GM19023 (cell line): ENCODE results near the gene NNT.
"Not testable (repeated sequence)": the region's sequence is repeated elsewhere in the genome, so short reads cannot be mapped to it uniquely, and the experiment has no call there.

ENCODE experiments used
- ATAC-seq: cut with Tn5 transposase; IDR thresholded peaks from one replicate; pipeline ENCODE4 v1.9.1; 2021; ENCODE audit warnings: mild to moderate bottlenecking, moderate library complexity; ENCODE audit not compliant: unreplicated experiment

The NNT gene

DNA sequence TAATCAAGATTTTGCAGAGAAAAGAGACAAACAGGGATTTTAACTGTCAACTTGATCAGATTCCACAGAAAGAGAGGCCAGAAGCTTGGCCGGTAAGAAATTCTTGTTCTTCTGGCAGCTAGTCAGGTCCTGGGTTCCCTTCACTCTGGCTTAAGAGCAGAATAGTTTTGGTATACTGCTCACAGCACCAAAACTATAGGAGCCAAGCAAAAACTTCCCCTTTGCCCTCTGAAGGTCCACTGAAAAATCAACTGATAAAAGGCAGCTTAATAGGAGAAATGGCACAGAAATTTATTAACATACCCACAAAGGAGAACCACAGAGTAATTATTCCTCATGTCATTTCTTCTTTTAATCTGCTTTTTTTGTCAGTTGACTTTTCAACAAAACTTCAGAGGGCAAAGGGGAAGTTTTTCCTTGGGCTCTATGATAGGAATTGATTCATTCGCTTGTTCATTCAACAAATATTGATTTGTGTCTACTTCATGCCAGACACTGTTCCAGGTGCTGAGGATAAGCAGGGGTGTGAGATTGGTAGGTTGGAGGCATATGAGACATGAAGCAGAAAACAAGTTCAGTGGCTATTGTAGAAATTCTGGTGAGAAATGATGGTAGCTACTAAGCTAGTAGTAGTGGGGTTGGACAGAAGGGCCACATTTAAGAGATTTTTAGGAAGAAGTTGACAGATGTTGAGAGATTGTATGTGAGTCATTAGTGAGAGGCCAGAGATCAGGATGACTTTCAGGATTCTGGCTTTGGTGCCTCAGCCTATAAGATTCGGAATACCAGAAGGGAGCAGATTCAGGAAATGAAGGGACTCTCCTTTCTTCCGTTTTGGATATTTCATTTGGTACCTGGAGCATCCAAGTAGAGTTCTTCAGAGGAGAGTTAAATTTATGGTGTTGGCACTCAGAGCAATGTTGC, 20.6 kb upstream of the NNT start:
- no peak for ATAC-seq

GRCh38 chr5:43583724-43584123, 19.3 kb upstream of the NNT start:
- no peak for ATAC-seq

DNA sequence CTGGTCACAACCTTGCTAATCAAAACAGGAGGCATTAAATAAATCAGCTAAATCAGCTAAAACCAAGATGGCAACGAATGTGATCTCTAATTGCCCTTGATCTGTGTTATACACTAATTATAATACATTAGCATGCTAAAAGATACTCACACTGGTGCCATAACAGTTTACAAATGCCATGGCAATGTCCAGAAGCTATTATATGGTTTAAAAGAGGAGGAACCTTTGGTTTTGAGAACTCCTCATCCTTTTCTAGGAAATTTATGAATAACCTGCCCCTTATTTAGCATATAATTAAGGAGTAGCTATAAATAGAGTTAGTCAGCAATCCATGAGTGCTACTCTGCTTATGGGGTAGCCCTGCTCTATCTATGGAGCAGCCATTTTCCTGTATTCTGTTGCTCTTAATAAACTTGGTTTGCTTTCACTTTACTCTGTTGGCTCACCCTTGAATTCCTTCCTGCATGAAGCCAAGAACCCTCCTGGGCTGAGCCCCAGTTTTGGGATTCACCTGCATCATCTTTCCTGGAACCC, 18.7 kb upstream of the NNT start:
- no peak for ATAC-seq

DNA sequence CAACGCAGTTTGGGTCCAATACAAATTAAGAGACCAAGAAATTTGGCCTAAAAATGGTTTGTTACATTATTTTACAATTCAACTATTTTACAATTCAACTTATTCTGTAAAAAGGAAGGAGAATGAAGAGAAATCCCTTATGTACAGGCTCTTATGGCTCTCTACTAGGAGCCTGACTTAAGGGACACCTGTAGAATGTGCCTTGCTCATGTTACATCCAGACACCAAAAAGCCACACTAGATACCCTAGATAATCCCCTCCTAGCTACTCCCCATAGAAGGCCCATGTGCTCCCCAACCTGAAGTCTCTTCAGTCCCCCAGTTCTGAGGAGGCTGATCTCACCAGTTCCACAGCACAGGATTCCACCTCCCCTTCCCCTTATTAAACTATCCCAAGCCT, 14.1 kb upstream of the NNT start:
- ATAC-seq = no peak

DNA sequence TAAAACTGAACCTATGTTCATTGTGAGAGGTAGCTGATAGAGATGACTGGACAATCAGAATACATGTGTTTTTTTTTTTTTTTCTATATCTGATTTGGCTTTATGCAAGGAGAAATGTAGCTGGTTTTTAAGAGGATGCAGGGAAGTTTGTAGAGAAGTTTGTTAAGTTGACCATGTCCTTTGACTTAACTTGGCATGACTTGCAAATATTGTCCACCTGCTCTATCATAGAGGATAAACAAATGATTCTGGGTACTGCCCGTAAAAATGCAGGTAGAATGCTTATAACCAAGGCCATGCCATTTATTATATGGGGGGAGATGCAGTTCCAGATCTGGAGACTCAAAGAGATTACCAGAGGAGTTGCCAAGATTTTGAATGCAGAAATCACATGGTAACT, 13.7 kb upstream of the NNT start:
- ATAC-seq = no peak

DNA sequence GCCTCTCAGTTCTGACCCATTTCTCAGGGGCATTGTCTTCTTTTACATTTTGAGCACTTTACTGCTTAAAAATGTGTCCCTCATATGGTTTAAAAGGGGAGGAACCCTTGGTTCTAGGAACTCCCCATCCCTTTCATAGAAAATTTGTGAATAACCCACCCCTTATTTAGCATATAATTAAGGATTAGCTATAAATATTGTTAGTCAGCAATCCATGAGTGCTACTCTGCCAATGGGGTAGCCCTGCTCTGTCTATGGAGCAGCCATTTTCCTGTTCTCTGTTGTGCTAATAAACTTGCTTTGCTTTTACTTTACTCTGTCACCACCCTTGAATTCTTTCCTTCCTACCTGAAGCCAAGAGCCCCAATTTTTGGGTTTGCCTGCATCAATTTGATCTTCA, 12.3 kb upstream of the NNT start:
- no peak for ATAC-seq

DNA sequence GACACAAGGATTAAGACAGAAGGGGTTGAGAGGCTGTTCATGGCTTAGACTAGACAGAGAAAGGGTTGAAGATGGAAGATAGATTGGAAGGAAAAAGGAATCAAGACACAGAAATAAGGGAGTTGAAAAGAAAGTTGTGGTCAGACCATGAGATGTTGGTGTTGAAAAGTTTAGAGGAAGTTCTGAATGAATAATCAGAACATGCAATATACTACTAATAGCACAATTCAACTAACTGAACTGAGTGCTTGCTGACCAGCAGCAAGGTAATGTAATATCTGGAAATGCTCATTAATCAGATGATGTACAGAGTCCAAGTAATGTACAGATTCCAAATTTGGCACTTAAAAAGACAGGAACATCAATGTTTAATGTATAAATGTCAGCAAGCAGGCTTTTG, 10.6 kb upstream of the NNT start:
- ATAC-seq = no peak

- ATAC-seq = not testable (repeated sequence)
Measured at GRCh38 chr5:43598927-43599326, 4.1 kb upstream of the NNT start.

- peak; percentile 21 for ATAC-seq
Measured at GRCh38 chr5:43601454-43602260, 1.3 kb upstream of the NNT start.

DNA sequence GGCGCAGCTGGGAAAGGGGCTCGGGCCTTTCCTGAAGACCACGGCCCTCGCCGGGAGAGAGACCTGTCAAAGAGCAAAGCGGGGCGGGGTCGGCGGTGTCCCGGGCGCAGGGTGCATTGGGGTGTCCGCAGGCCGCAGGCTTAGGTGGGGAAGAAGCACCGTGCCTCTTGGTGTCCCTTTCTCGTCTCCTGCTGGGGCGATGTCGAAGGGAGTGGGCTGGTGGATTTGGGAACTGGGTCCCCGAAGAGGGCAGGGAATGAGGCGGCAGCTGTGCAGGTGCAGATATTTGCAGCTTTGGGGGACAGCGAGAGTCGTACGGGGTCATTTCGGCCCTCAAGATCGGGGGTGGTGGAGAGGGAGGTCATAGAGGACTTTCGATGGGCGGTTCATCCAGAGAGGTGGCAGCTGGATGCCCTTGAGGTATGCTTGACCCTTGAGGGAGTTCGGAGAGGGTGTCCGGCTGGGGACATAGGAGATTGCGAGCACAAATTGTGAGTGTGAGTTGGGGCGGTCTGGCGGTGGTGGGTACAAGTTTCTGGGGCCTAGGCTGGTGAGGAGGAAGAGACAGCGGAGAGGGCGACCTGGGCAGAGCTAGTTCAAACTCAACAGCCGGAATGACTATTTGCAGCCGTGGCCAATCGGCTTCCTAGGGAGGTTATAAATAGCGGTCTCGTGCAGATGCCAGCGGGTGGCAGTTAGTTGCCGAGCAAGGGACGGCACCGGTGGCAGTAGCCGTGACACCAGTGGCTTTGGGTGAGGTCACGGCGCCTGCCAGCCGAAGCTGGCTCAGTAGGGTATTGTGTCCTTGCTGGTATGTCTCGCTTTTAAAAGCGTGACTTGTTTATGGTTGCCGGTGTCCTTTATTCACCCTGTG, 601 bp downstream of the NNT start:
- ATAC-seq = peak; percentile 45

DNA sequence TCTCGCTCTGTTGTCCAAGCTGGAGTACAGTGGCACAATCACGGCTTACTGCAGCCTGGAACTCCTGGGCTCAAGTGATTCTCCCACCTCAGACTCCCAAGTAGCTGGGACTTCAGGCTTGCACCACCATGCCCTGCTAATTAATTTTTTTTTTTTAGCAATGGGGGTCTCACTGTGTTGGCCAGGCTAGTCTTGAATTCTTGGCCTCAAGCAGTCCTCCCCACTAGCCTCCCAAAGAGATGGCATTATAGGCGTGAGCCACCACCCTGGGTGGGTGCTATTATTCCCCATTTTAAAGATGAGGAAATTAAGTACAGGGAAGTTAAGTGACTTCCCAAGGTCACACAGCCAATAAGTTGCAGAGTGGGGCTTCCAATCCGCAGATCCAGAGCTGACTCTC, 1.7 kb downstream of the NNT start:
- no peak for ATAC-seq

- no peak for ATAC-seq
Measured at GRCh38 chr5:43606351-43606750, 3.4 kb downstream of the NNT start.

DNA sequence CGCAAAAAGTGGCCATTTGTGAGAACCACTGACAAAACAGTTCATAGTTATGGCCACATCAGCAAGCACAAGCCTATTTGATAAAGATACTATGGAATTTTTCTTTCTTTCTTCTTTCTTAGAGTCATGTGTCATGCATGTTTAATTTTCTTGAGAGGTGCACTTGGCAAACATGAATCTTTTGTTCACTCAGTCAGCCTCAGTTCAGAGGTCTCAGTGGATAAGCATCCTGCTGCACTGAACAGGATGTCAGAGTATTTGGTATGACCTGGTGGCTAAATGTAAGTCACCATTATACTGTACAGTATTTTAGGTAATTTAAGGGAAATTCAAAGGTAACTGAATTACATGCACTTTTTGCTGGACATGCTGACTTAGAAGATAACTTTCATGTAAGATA, 5.4 kb downstream of the NNT start:
- ATAC-seq = no peak

DNA sequence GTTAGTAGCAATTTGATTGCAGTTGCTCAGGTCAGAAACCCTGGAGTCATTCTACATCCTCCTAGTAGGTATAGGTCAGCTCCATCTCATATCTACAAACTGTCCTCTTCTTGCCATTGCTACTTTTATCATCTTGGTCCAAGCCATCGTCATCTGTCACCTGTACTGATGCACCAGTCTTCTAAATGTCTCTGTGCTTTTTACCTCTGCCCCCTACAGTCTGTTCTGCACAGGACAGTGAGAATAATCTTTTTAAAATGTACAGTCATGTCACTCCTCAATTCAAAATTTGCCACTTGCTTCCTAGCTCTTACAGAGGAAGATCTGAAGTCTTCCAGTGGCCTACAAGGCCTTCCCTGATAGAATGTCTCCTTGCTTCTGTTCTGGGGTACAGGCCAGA, 6.8 kb downstream of the NNT start:
- peak; percentile 79 for ATAC-seq

GRCh38 chr5:43613370-43613769, 10.4 kb downstream of the NNT start:
- ATAC-seq = no peak

GRCh38 chr5:43615445-43616184, 12.6 kb downstream of the NNT start:
- no peak for ATAC-seq

DNA sequence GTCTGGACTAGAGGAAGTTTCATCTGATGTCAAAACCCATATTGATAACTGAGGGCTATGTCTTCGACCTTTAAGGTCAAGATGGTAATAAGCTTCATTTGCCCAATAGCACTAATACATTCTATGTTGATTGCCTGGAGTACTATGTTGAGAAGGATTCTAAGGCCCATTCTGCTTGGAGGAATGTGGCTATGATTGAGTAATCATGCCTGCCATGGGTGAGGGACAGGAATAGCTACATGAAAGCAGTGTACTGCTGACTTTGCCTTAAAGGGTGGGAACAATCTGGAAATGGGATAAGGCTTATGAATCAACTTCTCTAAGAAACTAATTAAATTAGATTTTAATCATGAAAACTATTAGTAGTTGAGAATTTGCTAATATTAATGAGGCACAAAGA, 13.6 kb downstream of the NNT start:
- no peak for ATAC-seq

DNA sequence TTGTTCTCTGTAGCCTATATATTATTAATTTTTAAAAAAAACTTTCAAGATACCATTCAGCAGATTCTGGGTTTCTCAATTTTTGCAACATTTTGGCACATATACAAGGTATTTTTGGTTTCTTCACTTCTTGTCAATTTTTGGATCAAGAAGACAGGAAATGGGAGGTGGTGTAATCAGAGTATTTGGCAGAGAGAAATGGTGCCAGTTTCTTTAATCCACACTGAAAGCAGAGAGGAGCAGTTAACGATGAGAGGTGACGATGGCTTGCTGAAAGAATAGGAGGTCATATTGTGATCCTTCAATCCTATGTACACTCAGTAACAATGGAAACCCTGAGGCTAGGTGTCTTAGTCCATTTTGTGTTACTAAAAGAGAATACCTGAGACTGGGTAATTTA, 16.4 kb downstream of the NNT start:
- no peak for ATAC-seq

DNA sequence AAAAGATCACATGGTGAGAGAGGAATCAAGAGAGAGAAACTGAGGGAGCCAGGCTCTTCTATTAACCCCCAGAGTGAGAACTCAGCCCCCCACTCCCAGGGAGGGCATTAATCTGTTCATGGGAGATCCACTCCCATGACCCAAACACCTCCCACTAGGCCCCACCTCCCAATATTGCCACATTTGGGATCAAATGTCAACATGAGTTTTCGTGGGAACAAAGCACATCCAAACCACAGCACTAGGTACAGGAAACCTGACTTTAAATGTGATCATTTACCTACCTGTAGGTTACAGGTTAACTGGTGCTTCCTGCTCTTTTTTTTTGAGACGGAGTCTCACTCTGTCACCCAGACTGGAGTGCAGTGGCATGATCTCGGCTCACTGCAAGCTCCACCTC, 16.9 kb downstream of the NNT start:
- no peak for ATAC-seq

DNA sequence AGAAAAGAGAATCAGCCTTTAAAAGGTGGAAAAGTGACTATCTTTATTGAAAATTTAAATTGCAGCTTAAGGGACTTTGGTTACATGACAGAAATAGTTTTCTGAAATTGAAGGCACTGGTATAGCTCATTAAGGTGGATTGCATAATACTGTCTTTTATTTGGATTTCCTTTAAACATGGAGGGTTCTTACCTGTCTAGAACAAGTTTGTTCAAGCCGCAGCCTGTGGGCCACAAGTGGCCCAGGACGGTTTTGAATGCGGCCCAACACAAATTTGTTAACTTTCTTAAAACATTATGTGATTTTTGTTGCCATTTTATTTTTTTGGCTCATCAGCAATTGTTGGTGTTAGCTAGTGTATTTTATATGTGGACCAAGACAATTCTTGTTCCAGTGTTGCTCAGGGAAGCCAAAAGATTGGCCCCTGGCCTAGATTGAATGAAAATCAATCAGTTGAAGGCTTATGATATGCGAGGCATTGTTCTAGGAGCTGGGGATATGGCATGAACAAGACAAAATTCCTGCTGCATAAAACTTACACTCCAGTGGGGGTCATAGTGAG, 18.0 kb downstream of the NNT start:
- ATAC-seq = no peak
